Small intestine (tissue), 7 donors: ENCODE measurements around the gene GLCCI1. TPM values are rescaled to one million over a fixed set of nuclear protein-coding genes. Genes with fewer than 3 reads are reported as not detected.
"Not testable (repeated sequence)": the region's sequence is repeated elsewhere in the genome, so short reads cannot be mapped to it uniquely, and the experiment has no call there.

ENCODE experiments used
- DNase-seq, 2 donors: peaks; one replicate each; pipeline versions ENCODE4 v3.0.0 to v3.0.0-alpha.2; 2013
- FAIRE-seq: peaks from 2 replicates; lab custom pipeline; 2012; peaks lifted over from hg19 to GRCh38; lab: Jason Lieb, UNC
- H3K27ac ChIP-seq, 3 donors: one replicate each; pipeline ENCODE4 v1.5.1; 2013; ENCODE audit warnings: low read length in 2 of 3, mild to moderate bottlenecking in 2 of 3, control low read depth in 1 of 3, inconsistent platforms in 1 of 3, low read depth in 1 of 3, moderate library complexity in 1 of 3
- H3K27me3 ChIP-seq, 3 donors: one replicate each; pipeline ENCODE4 v1.6.1; 2013; ENCODE audit warnings: low read length in 3 of 3, inconsistent platforms in 1 of 3; ENCODE audit not compliant: control insufficient read depth in 3 of 3, insufficient read depth in 3 of 3
- H3K36me3 ChIP-seq, 3 donors: one replicate each; pipeline ENCODE4 v1.6.1; 2013; ENCODE audit warnings: low read length in 3 of 3, inconsistent platforms in 1 of 3, low read depth in 1 of 3, mild to moderate bottlenecking in 1 of 3, moderate library complexity in 1 of 3; ENCODE audit not compliant: control insufficient read depth in 3 of 3, insufficient read depth in 2 of 3
- H3K4me1 ChIP-seq, 3 donors: one replicate each; pipeline ENCODE4 v1.6.1; 2013; ENCODE audit warnings: low read length in 2 of 3, inconsistent platforms in 1 of 3, low read depth in 1 of 3, mild to moderate bottlenecking in 1 of 3, moderate library complexity in 1 of 3; ENCODE audit not compliant: control insufficient read depth in 3 of 3, insufficient read depth in 2 of 3
- H3K4me3 ChIP-seq, 3 donors: one replicate each; pipeline ENCODE4 v1.5.1; 2013; ENCODE audit warnings: low read length in 3 of 3, control low read depth in 1 of 3, inconsistent platforms in 1 of 3, low read depth in 1 of 3, mild to moderate bottlenecking in 1 of 3, moderate library complexity in 1 of 3
- H3K9me3 ChIP-seq, 2 donors: one replicate each; pipeline ENCODE4 v1.6.1; 2013; ENCODE audit warnings: low read depth in 1 of 2, low read length in 1 of 2; ENCODE audit not compliant: control insufficient read depth in 2 of 2, insufficient read depth in 1 of 2
- WGBS, 3 donors: extraction: QIAGEN DNeasy Blood & Tissue Kit; methylation state at CpG; one replicate each; pipeline ENCODE4 v1.1.7; 2013; 5-methylcytosine and 5-hydroxymethylcytosine counted together
- polyA plus RNA-seq, 4 donors: library from polyadenylated mRNA; stranded (reverse) in 3 of 4; unstranded in 1 of 4; fragments of 200-250 nt in 3 of 4; fragments of 120-200 nt in 1 of 4; gene quantifications; one replicate each; pipeline versions ENCODE4 v1.2.1 to v1.2.3, GENCODE V29; 2013
- donor health status: healthy with polysubstance abuse.
- donor health status: control.
- donor health status: control.
- donor health status: Bipolar disorder and iron deficiency.
- donor health status: healthy.

GLCCI1 gene
- polyA plus RNA-seq, 4 donors = 2.7 to 11.6 (median 5.0) TPM

DNA sequence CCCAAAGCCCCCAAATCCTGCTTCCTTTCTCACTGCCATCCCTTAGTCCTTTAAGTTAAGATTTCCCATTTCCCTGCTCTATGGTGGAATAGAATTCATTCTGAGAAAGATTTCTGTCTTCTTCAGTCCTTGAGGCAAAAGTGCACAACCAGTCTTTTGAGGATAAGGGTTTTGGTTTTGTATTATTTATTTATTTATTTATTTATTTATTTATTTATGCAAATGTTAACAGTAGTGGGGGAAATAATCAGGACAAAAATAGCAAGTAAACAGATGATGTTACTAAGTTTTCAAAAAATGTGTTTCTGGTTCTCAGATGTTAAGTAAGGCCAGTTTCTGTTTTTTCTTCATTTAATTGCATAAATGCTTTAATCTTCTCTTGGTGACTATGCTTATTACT is 84.2 kb downstream of the GLCCI1 start:
- DNase-seq = no peak
- Histone ChIP-seq H3K4me3 (no peak overlapping the region), H3K4me1 (no peaks in the 10 kb centered on the region), H3K9me3 (no peaks in the 10 kb centered on the region), H3K36me3 (peaks cover 0 to 7% (median 0%) of the 10 kb centered on the region in 3 donors), H3K27me3 (no peaks in the 10 kb centered on the region), H3K27ac (no peak overlapping the region)
- no peak for FAIRE-seq

- Histone ChIP-seq H3K9me3 (no peaks in the 10 kb centered on the region), H3K4me3 (no peak overlapping the region), H3K4me1 (no peaks in the 10 kb centered on the region), H3K36me3 (peaks cover 0 to 7% (median 0%) of the 10 kb centered on the region in 3 donors), H3K27me3 (no peaks in the 10 kb centered on the region), H3K27ac (no peak overlapping the region)
- DNase-seq (no peak), FAIRE-seq (no peak)
Observed at GRCh38 chr7:8056439-8056838, 87.8 kb downstream of the GLCCI1 start.

- Histone ChIP-seq H3K27ac (no peak overlapping the region), H3K4me1 (no peaks in the 10 kb centered on the region), H3K4me3 (no peak overlapping the region), H3K9me3 (no peaks in the 10 kb centered on the region), H3K36me3 (peaks cover 0 to 7% (median 0%) of the 10 kb centered on the region in 3 donors), H3K27me3 (no peaks in the 10 kb centered on the region)
- DNase-seq = no peak
- FAIRE-seq = no peak
- WGBS, 3 donors = 97 to 98% (median 97%) methylated on average over 1 of the region's 1 CpG
Observed at GRCh38 chr7:8057566-8057965, 89.0 kb downstream of the GLCCI1 start.

DNA sequence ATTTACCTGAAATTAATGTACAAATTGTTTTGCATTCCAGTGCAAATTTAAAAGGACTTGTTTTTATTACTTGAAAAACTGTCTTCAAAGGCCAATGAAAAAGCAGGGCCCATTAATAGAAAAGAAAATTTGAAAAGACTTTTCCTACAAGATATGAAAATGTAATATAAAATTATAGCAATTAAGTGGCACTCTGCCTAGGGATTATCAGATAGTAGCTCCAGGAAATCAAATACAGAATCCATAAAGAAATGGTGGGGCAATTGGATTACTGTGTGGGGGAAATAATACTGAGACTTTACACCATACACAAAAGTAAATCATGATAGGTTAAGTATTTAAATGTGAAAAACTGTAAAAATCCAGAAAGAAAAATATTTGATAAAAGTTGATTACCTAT is 89.7 kb downstream of the GLCCI1 start:
- Histone ChIP-seq H3K4me3 (no peak overlapping the region), H3K9me3 (no peaks in the 10 kb centered on the region), H3K27me3 (no peaks in the 10 kb centered on the region), H3K27ac (no peak overlapping the region), H3K36me3 (peaks cover 0 to 10% (median 0%) of the 10 kb centered on the region in 3 donors), H3K4me1 (no peaks in the 10 kb centered on the region)
- DNase-seq (no peak), FAIRE-seq (no peak)

DNA sequence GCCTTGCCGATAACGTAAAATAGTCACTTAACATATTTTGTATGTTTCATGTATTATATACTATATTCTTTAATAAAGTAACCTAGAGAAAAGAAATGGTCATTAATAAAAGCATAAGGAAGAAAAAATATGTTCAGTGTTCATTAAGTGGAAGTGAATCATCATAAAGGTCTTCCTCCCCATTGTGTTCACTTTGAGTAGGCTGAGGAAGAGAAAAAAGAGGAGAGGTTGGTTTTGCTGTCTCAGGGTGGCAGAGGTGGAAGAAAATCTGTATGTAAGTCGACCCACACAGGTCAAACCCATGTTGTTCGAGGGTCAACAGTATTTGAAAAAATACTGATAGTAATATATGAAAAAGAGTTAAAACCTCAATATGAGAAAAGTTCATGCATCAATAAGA is 90.3 kb downstream of the GLCCI1 start:
- WGBS, 3 donors = 91 to 99% (median 92%) methylated on average over 4 of the region's 4 CpGs
- H3K27me3 ChIP-seq = no peaks in the 10 kb centered on the region
- H3K27ac ChIP-seq = no peak overlapping the region
- FAIRE-seq = no peak
- H3K36me3 ChIP-seq = peaks cover 0 to 10% (median 0%) of the 10 kb centered on the region in 3 donors
- no peaks in the 10 kb centered on the region for H3K4me1 ChIP-seq
- H3K9me3 ChIP-seq = no peaks in the 10 kb centered on the region
- H3K4me3 ChIP-seq = no peak overlapping the region
- no peak for DNase-seq

GRCh38 chr7:8060241-8060640 is 91.6 kb downstream of the GLCCI1 start:
- Histone ChIP-seq H3K4me1 (no peaks in the 10 kb centered on the region), H3K36me3 (peaks cover 0 to 10% (median 0%) of the 10 kb centered on the region in 3 donors), H3K27ac (no peak overlapping the region), H3K4me3 (no peak overlapping the region), H3K9me3 (no peaks in the 10 kb centered on the region), H3K27me3 (no peaks in the 10 kb centered on the region)
- DNase-seq = no peak
- no peak for FAIRE-seq
- WGBS, 3 donors = 88 to 91% (median 90%) methylated on average over 3 of the region's 3 CpGs

- not testable (repeated sequence) for H3K4me3 ChIP-seq, DNase-seq, H3K9me3 ChIP-seq, H3K4me1 ChIP-seq, H3K27me3 ChIP-seq, H3K36me3 ChIP-seq, FAIRE-seq, H3K27ac ChIP-seq
- WGBS, 3 donors = 78 to 90% (median 89%) methylated on average over 5 of the region's 5 CpGs
Observed at GRCh38 chr7:8063300-8063699, 94.7 kb downstream of the GLCCI1 start.

- no peaks in the 10 kb centered on the region for H3K9me3 ChIP-seq
- peaks cover 0 to 4% (median 0%) of the 10 kb centered on the region in 3 donors for H3K36me3 ChIP-seq
- no peaks in the 10 kb centered on the region for H3K27me3 ChIP-seq
- FAIRE-seq (no peak), DNase-seq (no peak)
- H3K27ac ChIP-seq = no peak overlapping the region
- no peak overlapping the region for H3K4me3 ChIP-seq
- H3K4me1 ChIP-seq = no peaks in the 10 kb centered on the region
Observed at GRCh38 chr7:8063706-8064297, 95.2 kb downstream of the GLCCI1 start.

DNA sequence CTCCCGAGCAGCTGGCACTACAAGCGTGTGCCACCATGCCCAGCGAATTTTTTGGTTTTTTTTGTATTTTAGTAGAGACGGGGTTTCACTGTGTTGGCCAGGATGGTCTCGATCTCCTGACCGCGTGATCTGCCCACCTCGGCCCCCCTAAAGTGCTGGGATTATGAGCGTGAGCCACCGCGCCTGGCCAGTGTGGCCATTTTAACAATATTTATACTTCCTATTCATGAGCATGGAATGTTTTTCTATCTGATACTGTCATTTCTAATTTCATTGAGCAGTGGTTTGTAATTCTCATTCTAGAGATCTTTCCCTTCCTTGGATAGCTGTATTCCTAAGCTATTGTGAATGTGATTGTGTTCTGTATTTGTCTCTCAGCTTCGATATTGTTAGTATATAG is 96.2 kb downstream of the GLCCI1 start:
- Histone ChIP-seq H3K36me3 (peaks cover 0 to 11% (median 0%) of the 10 kb centered on the region in 3 donors), H3K27ac (no peak overlapping the region), H3K9me3 (no peaks in the 10 kb centered on the region), H3K4me1 (no peaks in the 10 kb centered on the region), H3K27me3 (no peaks in the 10 kb centered on the region), H3K4me3 (no peak overlapping the region)
- WGBS, 3 donors = 96 to 98% (median 98%) methylated on average over 12 of the region's 12 CpGs
- FAIRE-seq (no peak), DNase-seq (no peak)
